Sigmoid colon (tissue), 7 donors: Measurements from ENCODE around the gene ELP2. TPM values are rescaled to one million over a fixed set of nuclear protein-coding genes. Genes with fewer than 3 reads are reported as not detected.

Source experiments
- DNase-seq: peaks from one replicate; pipeline ENCODE4 v3.0.0-alpha.2; 2019
- H3K27ac ChIP-seq, 4 donors: fragments of 200-600 bp; sonication (generic); one replicate each; pipeline ENCODE4 v1.5.1; 2016 to 2019; ENCODE audit warnings: mild to moderate bottlenecking in 1 of 4
- H3K27me3 ChIP-seq, 3 donors: fragments of 200-600 bp; sonication (generic); one replicate each; pipeline ENCODE4 v1.5.1; 2019; ENCODE audit warnings: mild to moderate bottlenecking in 1 of 3
- H3K36me3 ChIP-seq, 4 donors: fragments of 200-600 bp; sonication (generic); one replicate each; pipeline ENCODE4 v1.5.1; 2016 to 2019
- H3K4me1 ChIP-seq, 4 donors: fragments of 200-600 bp; sonication (generic); one replicate each; pipeline ENCODE4 v1.5.1; 2017 to 2019
- H3K4me3 ChIP-seq, 4 donors: fragments of 200-600 bp; sonication (generic); one replicate each; pipeline ENCODE4 v1.5.1; 2017 to 2019; ENCODE audit warnings: mild to moderate bottlenecking in 2 of 4, moderate library complexity in 1 of 4
- H3K9me3 ChIP-seq, 4 donors: fragments of 200-600 bp in 3 of 4; sonication (generic) in 3 of 4; one replicate each; pipeline versions ENCODE4 v1.5.1 to v1.6.1; 2013 to 2019
- EP300 ChIP-seq, 4 donors: sonication (generic); formaldehyde crosslinking; IDR thresholded peaks; one replicate each; pipeline ENCODE4 v1.6.1; 2017; ENCODE audit warnings: antibody characterized with exemption in 4 of 4
- POLR2A ChIP-seq, 2 donors: fragments of 450-650 bp; IDR thresholded peaks; one replicate each; pipeline ENCODE4 v1.6.1; 2016; ENCODE audit warnings: antibody characterized with exemption in 2 of 2, mild to moderate bottlenecking in 2 of 2, moderate library complexity in 2 of 2
- POLR2AphosphoS5 ChIP-seq, 4 donors: sonication (generic); formaldehyde crosslinking; IDR thresholded peaks; one replicate each; pipeline ENCODE4 v1.6.1; 2017; ENCODE audit warnings: antibody characterized with exemption in 4 of 4
- WGBS, 2 donors: extraction: QIAGEN DNeasy Blood & Tissue Kit; methylation state at CpG; one replicate each; pipeline ENCODE4 v1.1.7; 2013; 5-methylcytosine and 5-hydroxymethylcytosine counted together
- intact Hi-C: fragments of 100-400 bp; cut with DNase I; formaldehyde crosslinking; loops from one replicate; pipeline ENCODE4 v1.15.1; 2023
- polyA plus RNA-seq, 3 donors: library from polyadenylated mRNA; stranded (reverse); fragments of 200-250 nt; gene quantifications; one replicate each; pipeline ENCODE4 v1.2.3, GENCODE V29; 2013
- total RNA-seq, 4 donors: library from RNA; depleted of rRNA; stranded (reverse); fragments of >200 nt; gene quantifications; one replicate each; pipeline ENCODE4 v1.1.0, GENCODE V29; 2016
- TF ChIP-seq, protein P1 (sequence below), 4 experiments: fragments of 450-650 bp in 3 of 4; fragments of 200-600 bp in 1 of 4; IDR thresholded peaks; one replicate each; pipeline ENCODE4 v1.5.1; 2016 to 2019; ENCODE audit warnings: antibody characterized with exemption in 4 of 4, mild to moderate bottlenecking in 3 of 4, moderate library complexity in 2 of 4
- donor health status: healthy with polysubstance abuse.
- donor health status: Bipolar disorder and iron deficiency.
- donor health status: healthy.

Gene ELP2
- total and polyA plus RNA-seq, 7 donors = 14.3 to 77.2 (median 51.7) TPM

DNA sequence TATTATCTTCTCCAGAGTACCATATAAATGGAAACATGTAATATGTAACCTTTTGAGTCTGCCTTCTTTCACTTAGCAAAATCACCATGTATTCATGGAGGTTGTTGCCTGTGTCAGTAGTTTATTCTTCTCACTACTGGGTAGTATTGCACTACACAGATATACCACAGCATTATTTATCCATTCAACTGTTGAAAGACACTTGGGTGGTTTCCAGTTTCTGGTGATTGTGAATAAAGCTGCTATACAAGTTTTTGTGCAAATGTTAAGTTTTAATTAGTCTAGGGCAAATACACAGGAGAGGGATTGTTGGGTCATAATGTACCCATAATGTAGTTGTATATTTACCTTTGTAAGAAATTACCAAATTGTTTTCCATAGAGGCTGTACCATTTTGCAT is 32.7 kb upstream of the ELP2 start:
- H3K27ac ChIP-seq = no peak overlapping the region
- H3K4me1 ChIP-seq = no peaks in the 10 kb centered on the region
- H3K27me3 ChIP-seq = peaks cover 0 to 4% (median 0%) of the 10 kb centered on the region in 3 donors
- H3K9me3 ChIP-seq = peaks cover 0 to 1% (median 0%) of the 10 kb centered on the region in 4 donors
- no peak overlapping the region for H3K4me3 ChIP-seq
- intact Hi-C loops = no loop called here
- DNase-seq = no peak
- TF ChIP-seq POLR2A (IDR thresholded peaks at IDR 0.05) = no peak
- no peak for TF ChIP-seq EP300 (IDR thresholded peaks at IDR 0.05)
- TF ChIP-seq, protein P1, sequence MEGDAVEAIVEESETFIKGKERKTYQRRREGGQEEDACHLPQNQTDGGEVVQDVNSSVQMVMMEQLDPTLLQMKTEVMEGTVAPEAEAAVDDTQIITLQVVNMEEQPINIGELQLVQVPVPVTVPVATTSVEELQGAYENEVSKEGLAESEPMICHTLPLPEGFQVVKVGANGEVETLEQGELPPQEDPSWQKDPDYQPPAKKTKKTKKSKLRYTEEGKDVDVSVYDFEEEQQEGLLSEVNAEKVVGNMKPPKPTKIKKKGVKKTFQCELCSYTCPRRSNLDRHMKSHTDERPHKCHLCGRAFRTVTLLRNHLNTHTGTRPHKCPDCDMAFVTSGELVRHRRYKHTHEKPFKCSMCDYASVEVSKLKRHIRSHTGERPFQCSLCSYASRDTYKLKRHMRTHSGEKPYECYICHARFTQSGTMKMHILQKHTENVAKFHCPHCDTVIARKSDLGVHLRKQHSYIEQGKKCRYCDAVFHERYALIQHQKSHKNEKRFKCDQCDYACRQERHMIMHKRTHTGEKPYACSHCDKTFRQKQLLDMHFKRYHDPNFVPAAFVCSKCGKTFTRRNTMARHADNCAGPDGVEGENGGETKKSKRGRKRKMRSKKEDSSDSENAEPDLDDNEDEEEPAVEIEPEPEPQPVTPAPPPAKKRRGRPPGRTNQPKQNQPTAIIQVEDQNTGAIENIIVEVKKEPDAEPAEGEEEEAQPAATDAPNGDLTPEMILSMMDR (IDR thresholded peaks at IDR 0.05) = no peak
- no peak for TF ChIP-seq POLR2AphosphoS5 (IDR thresholded peaks at IDR 0.05)
- no peaks in the 10 kb centered on the region for H3K36me3 ChIP-seq

GRCh38 chr18:36099311-36099710 is 30.4 kb upstream of the ELP2 start:
- H3K4me1 ChIP-seq = no peaks in the 10 kb centered on the region
- H3K4me3 ChIP-seq = no peak overlapping the region
- H3K27me3 ChIP-seq = peaks cover 0 to 4% (median 0%) of the 10 kb centered on the region in 3 donors
- intact Hi-C loops = no loop called here
- no peaks in the 10 kb centered on the region for H3K36me3 ChIP-seq
- no peak for TF ChIP-seq POLR2AphosphoS5 (IDR thresholded peaks at IDR 0.05)
- TF ChIP-seq, protein P1 (IDR thresholded peaks at IDR 0.05) = no peak
- TF ChIP-seq EP300 (IDR thresholded peaks at IDR 0.05) = no peak
- no peak for TF ChIP-seq POLR2A (IDR thresholded peaks at IDR 0.05)
- H3K9me3 ChIP-seq = peaks cover 0 to 4% (median 0%) of the 10 kb centered on the region in 4 donors
- no peak overlapping the region for H3K27ac ChIP-seq
- DNase-seq = no peak

- 96 to 98% methylated on average over 7 of the region's 7 CpGs for whole genome bisulfite sequencing, 2 donors
- intact Hi-C loops = no loop called here
- no peak overlapping the region for H3K4me3 ChIP-seq
Observed at GRCh38 chr18:36101943-36102342, 27.8 kb upstream of the ELP2 start.

DNA sequence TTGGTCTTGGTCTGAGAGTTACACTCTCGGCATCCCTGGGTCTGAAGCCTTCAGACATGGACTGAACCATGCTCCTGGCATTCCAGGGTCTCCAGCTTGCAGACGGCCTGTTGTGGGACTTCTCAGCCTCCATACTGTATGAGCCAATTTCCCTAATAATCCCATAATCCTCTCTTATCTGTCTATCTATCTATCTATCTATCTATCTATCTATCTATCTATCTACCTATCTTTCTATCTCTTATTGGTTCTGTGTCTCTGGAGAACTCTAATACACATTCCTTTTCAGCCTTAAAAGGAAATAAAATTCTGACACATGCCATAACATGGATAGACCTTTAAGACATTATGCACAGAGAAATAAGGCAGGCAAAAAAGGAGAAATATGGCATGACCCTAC is 24.9 kb upstream of the ELP2 start:
- no peak for DNase-seq
- H3K4me3 ChIP-seq = no peak overlapping the region
- 95 to 98% methylated on average over 2 of the region's 2 CpGs for WGBS, 2 donors
- H3K36me3 ChIP-seq = peaks cover 0 to 14% (median 1%) of the 10 kb centered on the region in 4 donors
- intact Hi-C loops = no loop called here
- H3K27me3 ChIP-seq = no peaks in the 10 kb centered on the region
- peaks cover 0 to 4% (median 0%) of the 10 kb centered on the region in 4 donors for H3K9me3 ChIP-seq
- H3K27ac ChIP-seq = no peak overlapping the region
- TF ChIP-seq POLR2AphosphoS5 (IDR thresholded peaks at IDR 0.05) = no peak
- TF ChIP-seq, protein P1 (IDR thresholded peaks at IDR 0.05) = no peak
- no peak for TF ChIP-seq EP300 (IDR thresholded peaks at IDR 0.05)
- TF ChIP-seq POLR2A (IDR thresholded peaks at IDR 0.05) = no peak
- no peaks in the 10 kb centered on the region for H3K4me1 ChIP-seq

More at GRCh38 chr18:36101943-36102342, 27.8 kb upstream of the ELP2 start:
- no peak overlapping the region for H3K27ac ChIP-seq
- TF ChIP-seq POLR2A (IDR thresholded peaks at IDR 0.05) (no peak), POLR2AphosphoS5 (IDR thresholded peaks at IDR 0.05) (no peak), EP300 (IDR thresholded peaks at IDR 0.05) (no peak)
- TF ChIP-seq, protein P1 (IDR thresholded peaks at IDR 0.05) = no peak
- H3K4me1 ChIP-seq = no peaks in the 10 kb centered on the region
- peaks cover 0 to 4% (median 0%) of the 10 kb centered on the region in 4 donors for H3K9me3 ChIP-seq
- no peaks in the 10 kb centered on the region for H3K27me3 ChIP-seq
- H3K36me3 ChIP-seq = no peaks in the 10 kb centered on the region
- DNase-seq = no peak

GRCh38 chr18:36107477-36107876 is 22.2 kb upstream of the ELP2 start:
- Histone ChIP-seq H3K27me3 (no peaks in the 10 kb centered on the region), H3K27ac (no peak overlapping the region), H3K4me3 (no peak overlapping the region), H3K36me3 (peaks cover 0 to 41% (median 10%) of the 10 kb centered on the region in 4 donors), H3K9me3 (no peaks in the 10 kb centered on the region), H3K4me1 (no peaks in the 10 kb centered on the region)
- DNase-seq = no peak
- intact Hi-C loops = no loop called here
- TF ChIP-seq POLR2A (IDR thresholded peaks at IDR 0.05) (no peak), POLR2AphosphoS5 (IDR thresholded peaks at IDR 0.05) (no peak), EP300 (IDR thresholded peaks at IDR 0.05) (no peak)
- TF ChIP-seq, protein P1 (IDR thresholded peaks at IDR 0.05) = no peak
